LoVo (cell line): ENCODE measurements around the gene ITPR1.

Experiments used
- DNase-seq: peaks from one replicate; pipeline ENCODE4 v3.0.0-alpha.2; 2016; ENCODE audit warnings: low spot score

Gene ITPR1

GRCh38 chr3:4509983-4510755 is 17.0 kb downstream of the ITPR1 start:
- no peak for DNase-seq

- DNase-seq = no peak
Observed at GRCh38 chr3:4511491-4512262, 18.5 kb downstream of the ITPR1 start.

GRCh38 chr3:4512895-4513616 is 19.9 kb downstream of the ITPR1 start:
- no peak for DNase-seq

GRCh38 chr3:4514321-4514720 is 21.2 kb downstream of the ITPR1 start:
- no peak for DNase-seq

- no peak for DNase-seq
Observed at GRCh38 chr3:4514916-4515315, 21.8 kb downstream of the ITPR1 start.

GRCh38 chr3:4515916-4516579 is 22.9 kb downstream of the ITPR1 start:
- no peak for DNase-seq

- DNase-seq = no peak
Observed at GRCh38 chr3:4517093-4517492, 23.9 kb downstream of the ITPR1 start.

- no peak for DNase-seq
Observed at GRCh38 chr3:4517643-4518311, 24.6 kb downstream of the ITPR1 start.

GRCh38 chr3:4520033-4520816 is 27.1 kb downstream of the ITPR1 start:
- no peak for DNase-seq

- DNase-seq = no peak
Observed at GRCh38 chr3:4522947-4523346, 29.8 kb downstream of the ITPR1 start.

GRCh38 chr3:4523710-4524698 is 30.9 kb downstream of the ITPR1 start:
- DNase-seq = no peak

GRCh38 chr3:4525560-4526223 is 32.5 kb downstream of the ITPR1 start:
- no peak for DNase-seq

GRCh38 chr3:4528320-4528719 is 35.2 kb downstream of the ITPR1 start:
- DNase-seq = no peak

GRCh38 chr3:4528819-4529600 is 35.9 kb downstream of the ITPR1 start:
- no peak for DNase-seq

- DNase-seq = no peak
Observed at GRCh38 chr3:4529876-4530588, 36.9 kb downstream of the ITPR1 start.

- DNase-seq = no peak
Observed at GRCh38 chr3:4531478-4532025, 38.4 kb downstream of the ITPR1 start.

GRCh38 chr3:4532535-4533112 is 39.5 kb downstream of the ITPR1 start:
- no peak for DNase-seq
